SK-N-SH treated with all-trans-retinoic acid at 6 μM for 48 hours (cell line): ENCODE data around the gene CSNK2A1.

Experiments
- CSRNP3 ChIP-seq: fragments of 250-450 bp; sonication (Bioruptor Pico); IDR thresholded peaks from 2 replicates; pipeline ENCODE4 v1.5.1; 2021; ENCODE audit warnings: mild to moderate bottlenecking, moderate library complexity
- ISL1 ChIP-seq: fragments of 250-450 bp; sonication (Bioruptor Pico); IDR thresholded peaks from 2 replicates; pipeline ENCODE4 v2.1.2; 2022; ENCODE audit warnings: mild to moderate bottlenecking, moderate library complexity
- RARB ChIP-seq: fragments of 250-450 bp; sonication (Bioruptor Pico); IDR thresholded peaks from 2 replicates; pipeline ENCODE4 v1.8.0; 2021; ENCODE audit warnings: mild to moderate bottlenecking, moderate library complexity
- ZFP3 ChIP-seq: fragments of 250-450 bp; sonication (Bioruptor Pico); IDR thresholded peaks from 2 replicates; pipeline ENCODE4 v1.5.0; 2020; ENCODE audit warnings: mild to moderate bottlenecking, moderate library complexity
- ZFP30 ChIP-seq: fragments of 450-650 bp; formaldehyde crosslinking; IDR thresholded peaks from 2 replicates; pipeline ENCODE4 v1.5.0; 2022; ENCODE audit warnings: mild to moderate bottlenecking, moderate library complexity

GRCh38 chr20:528923-529604 lies 14.5 kb downstream of the CSNK2A1 start:
- no peak for TF ChIP-seq ISL1 (CRISPR knock-in tag)
- TF ChIP-seq CSRNP3 (CRISPR knock-in tag): no peak
- TF ChIP-seq ZFP30: no peak
- TF ChIP-seq ZFP3 (CRISPR knock-in tag): no peak
- TF ChIP-seq RARB (CRISPR knock-in tag): no peak
